ENCODE measurements around the gene HDGFL2.

HDGFL2 gene

DNA sequence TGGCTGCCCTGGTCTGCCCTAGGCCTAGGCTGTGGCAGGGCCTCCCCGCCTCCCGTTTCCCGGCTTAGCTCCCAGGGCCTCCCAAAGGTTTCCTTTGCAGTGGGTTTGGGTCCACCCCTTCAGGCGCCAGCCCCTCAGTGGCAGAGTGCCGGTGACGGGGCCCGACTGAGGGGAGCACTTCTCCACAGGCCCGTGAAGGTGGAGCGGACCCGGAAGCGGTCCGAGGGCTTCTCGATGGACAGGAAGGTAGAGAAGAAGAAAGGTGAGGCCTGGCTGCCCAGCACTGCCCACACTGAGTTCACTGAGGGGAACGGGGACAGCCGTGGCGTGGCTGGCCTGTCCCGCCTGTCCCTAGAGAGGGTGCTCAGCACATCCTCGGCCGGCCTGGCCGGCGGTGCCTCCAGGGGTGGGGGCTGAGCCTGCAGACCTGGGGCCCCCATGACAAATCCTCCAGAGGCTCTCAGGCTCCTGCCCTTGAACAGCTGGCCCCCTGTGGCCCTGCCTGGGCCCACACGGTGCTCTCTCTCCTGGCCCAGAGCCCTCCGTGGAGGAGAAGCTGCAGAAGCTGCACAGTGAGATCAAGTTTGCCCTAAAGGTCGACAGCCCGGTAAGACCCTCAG lies 25.8 kb downstream of the HDGFL2 start:
- no peak for DNase-seq (ENCODE audit: low read depth, low spot score)

- DNase-seq (ENCODE audit: low read depth, low spot score): no peak
Observed at GRCh38 chr19:4498694-4499093, 26.6 kb downstream of the HDGFL2 start.

GRCh38 chr19:4499318-4499717 lies 27.2 kb downstream of the HDGFL2 start:
- DNase-seq (ENCODE audit: low read depth, low spot score): no peak

DNA sequence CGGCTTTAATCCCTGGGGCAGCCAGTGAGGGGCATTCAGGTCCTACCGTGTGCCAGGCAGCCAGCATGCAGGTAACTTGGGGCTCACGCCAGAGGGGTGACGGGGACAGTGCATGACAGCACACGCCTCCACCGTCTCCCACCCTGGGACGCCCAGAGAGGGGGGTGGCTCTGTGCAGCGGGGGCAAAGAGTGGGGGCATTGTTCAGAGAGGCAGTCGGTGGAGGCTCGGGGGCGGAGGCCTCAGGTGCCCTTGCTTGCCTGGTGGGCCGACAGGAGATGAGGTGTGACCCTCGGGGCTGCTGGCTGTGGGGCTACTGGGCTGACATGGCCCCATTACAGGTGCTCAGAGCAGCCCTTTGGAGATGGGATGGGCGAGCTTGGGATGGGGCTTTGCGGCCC lies 27.8 kb downstream of the HDGFL2 start:
- DNase-seq (ENCODE audit: low read depth, low spot score): no peak

- no peak for DNase-seq (ENCODE audit: low read depth, low spot score)
Observed at GRCh38 chr19:4500841-4501591, 28.9 kb downstream of the HDGFL2 start.

DNA sequence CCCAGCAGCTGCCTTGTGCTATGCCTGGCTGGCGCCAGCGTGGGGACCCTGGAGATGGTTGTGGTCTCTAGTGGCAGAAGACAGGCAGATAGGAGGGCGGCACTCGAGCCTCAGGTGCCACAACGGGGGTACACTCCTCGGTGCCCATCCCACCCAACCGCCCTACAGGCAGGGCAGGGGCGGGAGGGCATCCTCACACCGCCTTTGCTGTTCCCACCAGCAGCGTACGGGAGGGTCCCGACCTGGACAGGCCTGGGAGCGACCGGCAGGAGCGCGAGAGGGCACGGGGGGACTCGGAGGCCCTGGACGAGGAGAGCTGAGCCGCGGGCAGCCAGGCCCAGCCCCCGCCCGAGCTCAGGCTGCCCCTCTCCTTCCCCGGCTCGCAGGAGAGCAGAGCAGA lies 29.6 kb downstream of the HDGFL2 start:
- no peak for DNase-seq (ENCODE audit: low read depth, low spot score)

DNA sequence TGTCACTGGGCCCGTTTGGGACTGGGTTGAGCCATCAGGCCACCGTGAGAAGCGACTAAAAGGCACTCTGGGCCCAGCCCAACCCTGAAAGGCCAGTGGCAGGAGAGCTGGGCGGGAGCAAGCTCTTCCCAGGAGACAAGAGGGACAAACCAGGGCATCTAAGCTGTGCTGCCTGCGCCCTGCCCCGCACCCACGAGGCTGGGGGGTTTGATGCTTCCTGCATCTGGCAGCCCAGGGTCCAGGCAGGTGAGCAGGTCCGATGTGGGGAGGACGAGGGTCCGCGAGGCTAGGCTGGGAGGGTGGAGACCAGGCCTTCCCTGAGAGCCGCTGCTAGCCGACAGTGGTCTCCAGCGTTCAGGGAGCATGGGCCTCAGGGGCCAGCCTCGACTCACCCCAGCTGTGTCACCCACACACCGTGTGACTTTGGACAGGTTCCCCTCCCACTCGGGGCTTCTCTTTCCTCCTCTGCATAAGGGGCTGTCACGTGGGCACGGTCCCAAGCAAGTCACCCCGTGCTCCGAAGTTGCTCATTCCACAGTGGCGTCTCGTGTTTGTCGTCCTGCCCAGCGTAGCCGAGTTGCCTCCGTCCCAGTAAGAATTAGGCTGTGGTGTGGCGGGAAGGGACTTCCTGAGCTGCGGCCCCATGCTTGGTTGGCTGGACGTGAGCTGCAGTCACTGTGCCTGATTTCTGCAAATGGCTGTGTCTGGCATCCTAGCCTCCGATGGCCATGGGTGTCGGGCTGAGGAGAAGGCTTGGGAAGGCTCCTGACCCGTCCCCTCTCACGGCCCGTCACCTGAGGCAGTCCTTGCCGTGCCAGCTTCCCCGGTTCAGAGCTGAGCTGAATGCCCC lies 30.4 kb downstream of the HDGFL2 start:
- no peak for DNase-seq (ENCODE audit: low read depth, low spot score)

DNA sequence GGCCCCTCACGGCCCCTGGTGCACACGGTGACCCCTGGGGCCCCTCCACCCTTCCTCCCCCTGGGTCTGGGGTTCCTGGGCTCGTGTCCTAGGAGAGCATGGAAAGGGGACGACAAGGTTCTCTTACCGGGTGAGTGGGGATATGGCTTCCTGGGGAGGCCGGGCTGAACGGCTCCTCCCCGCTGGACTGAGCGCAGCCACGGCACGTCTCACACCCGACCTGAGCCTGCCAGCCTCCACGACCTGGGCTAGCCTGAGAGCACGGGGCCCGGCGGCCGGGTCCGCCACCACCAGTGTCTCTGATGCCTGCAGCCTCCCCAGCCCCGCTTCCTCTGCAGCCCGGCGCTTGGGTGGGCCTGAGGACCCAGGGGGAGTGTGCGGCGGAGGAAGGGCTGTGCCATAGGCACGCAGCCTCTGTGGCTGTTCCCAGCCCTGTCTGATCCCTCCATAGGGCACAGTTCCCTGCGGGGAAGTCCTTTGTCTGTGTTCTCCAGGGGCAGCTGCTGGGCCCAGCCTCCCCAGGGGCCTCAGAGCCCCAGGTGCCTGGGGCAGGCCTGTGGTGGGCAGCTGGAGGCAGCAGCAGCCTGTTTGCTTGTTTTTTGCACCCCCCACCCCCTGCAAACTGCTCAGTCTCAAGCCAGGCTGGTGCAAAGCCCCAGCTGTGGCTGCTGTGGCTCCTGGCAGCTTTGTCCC lies 31.2 kb downstream of the HDGFL2 start:
- no peak for DNase-seq (ENCODE audit: low read depth, low spot score)

- DNase-seq (ENCODE audit: low read depth, low spot score): no peak
Observed at GRCh38 chr19:4503825-4504170, 31.7 kb downstream of the HDGFL2 start.

DNA sequence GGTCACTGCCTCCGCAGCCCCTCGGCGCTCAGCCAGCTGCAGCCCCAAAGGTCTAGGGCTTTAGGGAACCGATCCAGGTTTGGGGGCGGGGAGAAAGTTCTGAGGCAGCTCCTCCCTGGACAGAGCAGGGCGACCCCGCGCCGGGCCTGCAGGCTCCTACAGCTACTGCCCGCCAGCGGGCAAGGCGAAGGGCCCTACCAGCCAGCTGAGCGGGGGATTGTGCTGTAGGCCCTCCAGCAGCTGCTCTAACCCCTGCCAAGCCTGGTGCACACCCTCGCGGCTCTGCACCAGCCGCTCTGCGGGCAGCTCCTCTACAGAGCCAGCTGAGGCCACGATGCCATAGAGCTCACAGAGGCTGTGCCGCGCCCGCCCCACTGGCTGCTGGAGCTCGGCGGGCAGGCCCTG lies 32.2 kb downstream of the HDGFL2 start:
- DNase-seq (ENCODE audit: low read depth, low spot score): no peak

- no peak for DNase-seq (ENCODE audit: low read depth, low spot score)
Observed at GRCh38 chr19:4504891-4505569, 32.9 kb downstream of the HDGFL2 start.

DNA sequence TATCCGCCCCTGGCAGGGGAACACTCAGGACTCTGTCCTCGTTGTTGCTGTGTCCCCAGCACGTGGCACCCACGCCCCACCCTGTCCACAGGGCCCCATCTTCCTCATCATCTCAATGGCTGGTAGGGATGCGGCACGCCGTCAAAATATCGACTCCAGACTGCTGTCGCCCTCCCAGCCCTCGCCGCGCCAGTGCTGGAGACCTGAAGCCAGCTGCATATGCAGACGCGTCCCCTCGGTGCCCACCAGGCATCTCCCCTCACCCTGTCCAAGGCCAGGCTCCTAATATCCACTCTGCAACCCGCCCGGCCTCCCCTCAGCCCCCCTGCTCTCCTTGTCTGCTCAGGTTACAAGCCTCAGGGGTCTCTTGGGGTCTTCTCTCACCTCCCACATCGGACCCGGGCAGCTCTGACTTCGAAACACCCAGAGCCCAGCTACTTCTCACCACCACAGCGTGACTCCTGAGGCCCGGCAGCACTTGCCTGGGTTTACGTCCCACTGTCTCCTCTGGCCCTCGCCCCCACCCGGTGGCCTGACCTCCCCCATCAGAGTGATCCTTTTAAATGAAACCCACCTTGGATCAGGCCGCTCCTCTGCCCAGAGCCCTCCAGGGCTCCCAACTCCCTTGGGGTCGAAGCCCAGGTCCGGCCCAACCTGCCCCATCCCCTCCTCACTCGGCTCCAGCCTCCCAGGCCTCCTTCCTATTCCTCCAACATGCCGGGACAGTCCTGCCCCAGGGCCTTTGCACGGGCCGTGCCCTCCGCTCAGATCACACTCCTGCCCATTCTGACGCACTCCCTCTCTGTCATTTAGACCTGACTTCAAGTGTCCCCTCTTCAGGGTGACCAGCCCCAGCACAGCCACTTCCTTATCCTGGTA lies 33.7 kb downstream of the HDGFL2 start:
- DNase-seq (ENCODE audit: low read depth, low spot score): no peak

DNA sequence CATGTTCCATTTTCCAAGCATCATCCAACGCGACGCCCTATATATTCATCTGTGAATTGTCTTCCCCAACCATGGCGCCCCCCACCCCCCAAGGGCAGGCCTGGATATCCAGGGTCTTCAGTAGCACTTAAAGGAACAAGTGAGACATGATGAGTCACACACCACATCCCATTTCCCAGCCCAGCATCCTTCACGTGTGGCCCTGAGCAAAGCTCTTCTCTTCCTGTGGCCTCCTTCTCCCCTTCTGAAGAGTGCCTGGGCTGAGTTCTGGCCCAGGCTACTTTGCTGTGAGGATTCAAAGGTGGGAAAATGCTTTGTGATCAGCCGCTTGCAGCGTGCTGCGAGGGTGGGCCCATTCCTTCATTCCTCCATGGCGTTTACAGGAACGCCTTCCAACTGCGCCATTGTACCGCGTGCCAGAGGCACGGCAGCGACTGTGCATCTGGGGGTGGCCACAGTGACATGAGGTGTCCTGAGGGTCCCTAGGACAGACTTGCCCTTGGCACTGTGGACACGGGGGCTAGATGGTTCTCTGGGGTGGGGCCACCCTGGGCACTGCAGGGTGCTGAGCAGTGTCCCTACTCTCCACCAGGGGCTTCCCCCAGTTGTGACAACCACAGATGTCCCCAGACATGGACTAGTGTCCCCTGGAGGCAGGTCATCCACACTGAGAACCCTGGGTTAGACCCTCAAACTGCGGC lies 34.5 kb downstream of the HDGFL2 start:
- DNase-seq (ENCODE audit: low read depth, low spot score): no peak

- DNase-seq (ENCODE audit: low read depth, low spot score): no peak
Observed at GRCh38 chr19:4507150-4507452, 35.0 kb downstream of the HDGFL2 start.

- DNase-seq (ENCODE audit: low read depth, low spot score): no peak
Observed at GRCh38 chr19:4507804-4508203, 35.7 kb downstream of the HDGFL2 start.

GRCh38 chr19:4508698-4509097 lies 36.6 kb downstream of the HDGFL2 start:
- no peak for DNase-seq (ENCODE audit: low read depth, low spot score)

DNA sequence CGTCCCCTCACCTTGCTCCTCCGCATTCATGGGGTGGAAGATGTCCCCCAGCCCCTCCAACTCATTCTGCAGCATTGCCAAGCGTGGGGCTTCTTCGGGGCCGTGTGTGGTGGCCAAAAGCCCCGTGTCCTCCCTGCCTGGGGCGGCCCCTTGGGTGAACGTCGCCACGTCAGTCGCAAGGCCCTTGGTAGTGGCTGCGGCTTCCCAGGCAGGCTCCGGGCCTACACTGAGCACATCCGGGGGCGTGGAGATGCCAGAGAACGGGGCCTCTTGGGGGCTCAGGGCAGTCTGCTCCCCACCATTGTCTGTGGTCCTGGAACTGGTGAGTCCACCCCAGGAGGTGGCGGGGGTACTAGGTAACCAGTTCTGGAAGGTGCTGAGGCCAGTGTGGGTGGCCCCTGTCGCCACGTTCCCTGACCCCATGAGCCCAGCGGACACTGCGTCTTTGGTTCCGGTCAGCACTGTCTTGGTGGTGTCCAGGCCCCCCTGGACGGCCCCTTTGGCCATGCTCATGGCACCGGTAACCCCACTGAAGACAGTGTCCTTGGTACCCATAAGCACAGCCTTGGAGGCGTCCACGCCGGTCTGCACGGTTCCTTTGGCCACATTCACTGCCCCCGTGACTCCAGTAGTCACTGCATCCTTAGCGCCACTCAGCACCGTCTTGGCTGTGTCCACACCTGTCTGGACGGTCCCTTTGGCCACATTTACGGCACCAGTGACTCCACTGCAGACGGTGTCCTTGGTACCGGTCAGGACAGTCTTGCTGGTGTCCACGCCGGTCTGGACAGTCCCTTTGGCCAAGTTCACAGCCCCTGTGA lies 38.5 kb downstream of the HDGFL2 start:
- no peak for DNase-seq (ENCODE audit: low read depth, low spot score)

DNA sequence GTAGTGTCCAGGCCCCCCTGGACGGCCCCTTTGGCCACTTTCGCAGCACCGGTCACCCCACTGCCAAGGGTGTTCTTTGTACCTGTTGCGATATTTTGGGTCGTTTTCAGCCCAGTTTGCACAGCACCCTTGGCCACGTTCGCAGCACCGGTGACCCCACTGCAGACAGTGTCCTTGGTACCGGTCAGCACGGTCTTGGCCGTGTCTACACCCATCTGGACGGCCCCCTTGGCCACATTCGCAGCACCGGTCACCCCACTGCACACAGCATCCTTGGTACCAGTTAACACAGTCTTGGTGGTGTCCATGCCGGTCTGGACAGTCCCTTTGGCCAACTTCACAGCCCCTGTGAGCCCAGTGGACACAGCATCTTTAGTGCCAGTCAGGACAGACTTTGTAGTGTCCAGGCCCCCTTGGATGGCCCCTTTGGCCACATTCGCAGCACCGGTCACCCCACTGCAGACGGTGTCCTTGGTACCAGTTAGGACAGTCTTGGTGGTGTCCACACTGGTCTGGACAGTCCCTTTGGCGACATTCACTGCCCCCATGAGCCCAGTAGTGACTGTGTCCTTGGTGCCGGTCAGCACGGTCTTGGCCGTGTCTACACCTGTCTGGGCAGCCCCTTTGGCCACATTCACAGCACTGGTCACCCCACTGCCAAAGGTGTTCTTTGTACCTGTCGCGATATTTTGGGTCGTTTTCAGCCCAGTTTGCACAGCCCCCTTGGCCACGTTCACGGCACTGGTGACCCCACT lies 39.4 kb downstream of the HDGFL2 start:
- no peak for DNase-seq (ENCODE audit: low read depth, low spot score)

- DNase-seq (ENCODE audit: low read depth, low spot score): no peak
Observed at GRCh38 chr19:4512070-4512469, 40.0 kb downstream of the HDGFL2 start.
